A549 (cell line): ENCODE measurements around the gene SEC24A.
"Not testable (repeated sequence)": the region's sequence is repeated elsewhere in the genome, so short reads cannot be mapped to it uniquely, and the experiment has no call there.

Source experiments
- CTCF ChIP-seq: fragments of >200 bp; sonication (Bioruptor Twin); formaldehyde crosslinking; IDR thresholded peaks from 3 replicates; pipeline ENCODE4 v1.5.1; 2016
- FOSL2 ChIP-seq, 2 experiments: fragments of 450-650 bp in 1 of 2; fragments of >200 bp in 1 of 2; sonication (Bioruptor Twin) in 1 of 2; formaldehyde crosslinking; IDR thresholded peaks; 2 replicates each; pipeline versions ENCODE4 v1.5.0 to v1.6.1; 2016 to 2020; ENCODE audit warnings: mild to moderate bottlenecking in 1 of 2, moderate library complexity in 1 of 2
- MAFK ChIP-seq: fragments of 450-650 bp; IDR thresholded peaks from 2 replicates; pipeline ENCODE4 v1.6.1; 2014; ENCODE audit not compliant: partially characterized antibody
- NFE2L2 ChIP-seq: fragments of 150-350 bp; conservative IDR thresholded peaks from 2 replicates; pipeline ENCODE4 v1.6.1; 2014; ENCODE audit warnings: low read length
- POLR2AphosphoS2 ChIP-seq: conservative IDR thresholded peaks from 2 replicates; pipeline ENCODE4 v1.6.1; 2012; ENCODE audit warnings: low read length, improper control_type of control experiment, inconsistent platforms
- RAD21 ChIP-seq, 2 experiments: fragments of >200 bp in 1 of 2; sonication (Bioruptor Twin) in 1 of 2; formaldehyde crosslinking in 1 of 2; IDR thresholded peaks in 1 of 2; conservative IDR thresholded peaks in 1 of 2; 2 replicates in 1 of 2; 3 replicates in 1 of 2; pipeline ENCODE4 v1.6.1; 2012 to 2018; ENCODE audit warnings: inconsistent platforms in 1 of 2
- RNF2 ChIP-seq: fragments of 200-600 bp; sonication (generic); IDR thresholded peaks from 2 replicates; pipeline ENCODE4 v1.6.1; 2016; ENCODE audit warnings: low read depth, mild to moderate bottlenecking, antibody characterized with exemption, moderate library complexity, borderline replicate concordance
- USF2 ChIP-seq: fragments of 450-650 bp; IDR thresholded peaks from 2 replicates; pipeline ENCODE4 v1.6.1; 2014; ENCODE audit warnings: antibody characterized with exemption
- ZC3H11A ChIP-seq: fragments of 450-650 bp; IDR thresholded peaks from 2 replicates; pipeline ENCODE4 v1.6.1; 2014; ENCODE audit warnings: antibody characterized with exemption, mild to moderate bottlenecking
- TF ChIP-seq, protein P1 (sequence below): fragments of 200-600 bp; sonication (generic); IDR thresholded peaks from 2 replicates; pipeline ENCODE4 v1.6.1; 2016; ENCODE audit warnings: antibody characterized with exemption, mild to moderate bottlenecking, moderate library complexity

DNA sequence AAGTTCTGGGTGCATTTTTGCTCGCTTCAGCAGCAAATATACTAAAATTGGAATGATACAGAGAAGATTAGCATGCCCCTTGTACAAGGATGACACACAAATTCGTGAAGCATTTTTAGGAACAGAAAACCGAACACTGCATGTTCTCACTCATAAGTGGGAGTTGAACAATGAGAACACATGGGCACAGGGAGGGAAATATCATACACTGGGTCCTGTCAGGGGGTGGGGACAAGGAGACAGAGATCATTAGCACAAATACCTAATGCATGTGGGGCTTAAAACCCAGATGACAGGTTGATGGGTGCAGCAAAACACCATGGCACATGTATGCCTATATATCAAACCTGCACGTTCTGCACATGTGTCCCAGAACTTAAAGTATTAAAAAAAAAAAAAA is 66.9 kb downstream of the SEC24A start:
- not testable (repeated sequence) for TF ChIP-seq RAD21 (conservative IDR thresholded peaks at IDR 0.05 in 1 of 2, IDR thresholded peaks at IDR 0.05 in 1 of 2); POLR2AphosphoS2; RNF2; MAFK; USF2; CTCF; FOSL2 (IDR thresholded peaks at IDR 0.05); FOSL2 (CRISPR knock-in tag; IDR thresholded peaks at IDR 0.05); ZC3H11A; NFE2L2
- TF ChIP-seq, protein P1, sequence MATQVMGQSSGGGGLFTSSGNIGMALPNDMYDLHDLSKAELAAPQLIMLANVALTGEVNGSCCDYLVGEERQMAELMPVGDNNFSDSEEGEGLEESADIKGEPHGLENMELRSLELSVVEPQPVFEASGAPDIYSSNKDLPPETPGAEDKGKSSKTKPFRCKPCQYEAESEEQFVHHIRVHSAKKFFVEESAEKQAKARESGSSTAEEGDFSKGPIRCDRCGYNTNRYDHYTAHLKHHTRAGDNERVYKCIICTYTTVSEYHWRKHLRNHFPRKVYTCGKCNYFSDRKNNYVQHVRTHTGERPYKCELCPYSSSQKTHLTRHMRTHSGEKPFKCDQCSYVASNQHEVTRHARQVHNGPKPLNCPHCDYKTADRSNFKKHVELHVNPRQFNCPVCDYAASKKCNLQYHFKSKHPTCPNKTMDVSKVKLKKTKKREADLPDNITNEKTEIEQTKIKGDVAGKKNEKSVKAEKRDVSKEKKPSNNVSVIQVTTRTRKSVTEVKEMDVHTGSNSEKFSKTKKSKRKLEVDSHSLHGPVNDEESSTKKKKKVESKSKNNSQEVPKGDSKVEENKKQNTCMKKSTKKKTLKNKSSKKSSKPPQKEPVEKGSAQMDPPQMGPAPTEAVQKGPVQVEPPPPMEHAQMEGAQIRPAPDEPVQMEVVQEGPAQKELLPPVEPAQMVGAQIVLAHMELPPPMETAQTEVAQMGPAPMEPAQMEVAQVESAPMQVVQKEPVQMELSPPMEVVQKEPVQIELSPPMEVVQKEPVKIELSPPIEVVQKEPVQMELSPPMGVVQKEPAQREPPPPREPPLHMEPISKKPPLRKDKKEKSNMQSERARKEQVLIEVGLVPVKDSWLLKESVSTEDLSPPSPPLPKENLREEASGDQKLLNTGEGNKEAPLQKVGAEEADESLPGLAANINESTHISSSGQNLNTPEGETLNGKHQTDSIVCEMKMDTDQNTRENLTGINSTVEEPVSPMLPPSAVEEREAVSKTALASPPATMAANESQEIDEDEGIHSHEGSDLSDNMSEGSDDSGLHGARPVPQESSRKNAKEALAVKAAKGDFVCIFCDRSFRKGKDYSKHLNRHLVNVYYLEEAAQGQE = not testable (repeated sequence)
